GM21390 (cell line): ENCODE data around the gene CIB2.
A peak's percentile ranks its signal among the peaks of the same experiment; 100 is the strongest.

ENCODE experiments used
- ATAC-seq: cut with Tn5 transposase; IDR thresholded peaks from one replicate; pipeline ENCODE4 v1.9.1; 2021; ENCODE audit not compliant: unreplicated experiment

CIB2 gene

DNA sequence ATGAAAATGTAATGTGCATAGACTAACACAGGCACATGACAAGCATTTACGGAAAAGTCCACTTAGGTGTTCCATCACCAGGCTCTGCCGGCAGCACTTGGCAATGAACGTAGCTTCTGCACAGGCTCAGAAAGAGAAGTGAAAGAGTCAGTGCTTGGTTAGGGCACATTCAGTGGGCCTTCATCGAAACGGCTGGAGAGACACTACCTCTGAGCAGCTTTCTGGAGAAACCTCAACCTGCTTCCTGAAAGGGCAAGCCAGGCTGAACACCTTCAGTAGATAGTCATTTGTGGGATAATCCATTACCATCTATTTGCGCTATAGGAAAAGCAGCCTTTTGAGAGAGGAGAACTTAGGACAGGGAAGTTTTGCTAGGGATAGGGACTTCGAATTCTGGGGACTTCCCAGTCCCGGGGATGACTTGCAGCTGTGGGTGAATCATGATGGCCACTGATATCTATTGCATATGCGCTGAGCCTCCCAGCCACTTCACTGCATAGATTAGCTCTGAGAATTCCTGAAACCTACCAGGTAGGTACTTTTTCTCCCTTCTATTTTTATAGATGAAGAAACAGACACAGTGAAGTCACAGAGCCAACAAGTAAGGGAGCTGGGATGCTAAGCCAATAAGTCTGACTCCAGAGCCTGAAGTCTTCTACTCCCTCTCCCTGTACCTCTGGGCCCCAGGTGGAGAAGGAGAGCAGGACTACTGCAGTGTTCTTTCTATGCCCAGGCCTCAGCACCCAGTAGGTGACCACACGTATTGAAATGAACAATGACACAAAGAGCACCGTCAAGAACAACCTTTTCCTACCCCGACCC, 43.1 kb downstream of the CIB2 start:
- peak; percentile 61 for ATAC-seq

DNA sequence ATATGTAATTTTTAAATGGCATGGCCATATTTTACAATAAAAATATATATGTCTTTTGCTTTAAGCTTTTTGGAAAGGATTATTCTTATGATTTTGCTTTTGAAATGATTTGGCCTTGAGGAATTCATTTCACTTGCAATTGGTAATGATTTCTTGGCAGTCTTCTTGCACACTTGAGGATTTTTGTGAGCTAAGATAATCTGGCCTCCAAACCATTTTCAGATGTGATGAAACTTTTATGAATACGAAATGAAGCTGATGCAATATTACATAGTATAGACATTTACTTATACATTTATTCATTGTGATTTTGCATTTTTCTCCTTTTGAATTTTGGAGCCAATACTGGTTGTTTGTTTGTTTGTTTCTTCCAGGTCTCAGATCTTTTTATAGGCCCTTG, 45.3 kb downstream of the CIB2 start:
- no peak for ATAC-seq

DNA sequence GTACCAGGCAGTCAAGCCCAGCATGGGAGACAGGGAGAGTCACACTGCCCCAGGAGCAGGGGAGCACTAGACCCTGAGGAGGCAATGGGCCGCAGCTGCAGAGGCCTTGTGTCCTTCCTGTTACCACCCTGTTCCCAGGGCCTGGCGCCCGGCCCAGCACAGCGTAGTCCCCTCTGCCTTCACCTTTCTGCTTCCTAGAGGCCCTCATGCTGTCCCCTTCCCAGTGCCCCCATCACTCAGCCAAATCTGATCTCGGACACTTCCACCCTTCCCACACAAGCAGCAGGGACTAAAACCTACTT, 46.8 kb downstream of the CIB2 start:
- no peak for ATAC-seq

DNA sequence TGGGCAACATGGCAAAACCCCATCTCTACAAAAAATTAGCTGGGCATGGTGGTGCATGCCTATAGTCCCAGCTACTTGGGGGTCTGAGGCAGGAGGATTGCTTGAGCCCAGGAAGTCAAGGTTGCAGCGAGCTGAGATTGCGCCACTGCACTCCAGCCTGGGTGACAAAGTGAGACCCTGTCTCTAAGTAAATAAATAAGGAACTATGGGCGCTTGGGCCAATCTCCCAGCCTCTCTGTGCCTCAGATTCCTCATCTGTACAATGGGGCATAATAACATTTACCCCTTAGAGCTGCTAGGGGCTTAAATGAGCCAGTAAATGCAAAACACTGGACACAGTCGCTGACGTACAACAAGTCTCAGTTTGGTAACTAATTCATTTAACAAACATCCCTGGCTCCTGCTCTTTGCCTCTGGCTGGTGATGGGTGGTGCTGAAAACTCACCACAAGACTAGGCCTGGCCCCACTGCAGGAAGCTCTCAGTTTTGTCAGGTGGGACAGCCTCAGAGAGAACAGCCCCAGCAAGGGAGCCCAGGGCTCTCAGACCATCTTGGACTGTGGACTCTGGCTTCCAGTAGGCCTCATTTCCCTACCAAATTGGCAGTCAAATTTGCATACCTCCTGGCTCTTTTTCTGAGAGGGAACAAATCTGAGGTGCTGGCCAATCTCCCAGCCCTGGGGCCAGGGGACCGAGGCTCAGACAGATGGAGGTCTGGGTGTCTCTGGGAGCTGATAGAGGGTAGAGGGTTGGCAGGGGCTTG, 47.4 kb downstream of the CIB2 start:
- no peak for ATAC-seq

DNA sequence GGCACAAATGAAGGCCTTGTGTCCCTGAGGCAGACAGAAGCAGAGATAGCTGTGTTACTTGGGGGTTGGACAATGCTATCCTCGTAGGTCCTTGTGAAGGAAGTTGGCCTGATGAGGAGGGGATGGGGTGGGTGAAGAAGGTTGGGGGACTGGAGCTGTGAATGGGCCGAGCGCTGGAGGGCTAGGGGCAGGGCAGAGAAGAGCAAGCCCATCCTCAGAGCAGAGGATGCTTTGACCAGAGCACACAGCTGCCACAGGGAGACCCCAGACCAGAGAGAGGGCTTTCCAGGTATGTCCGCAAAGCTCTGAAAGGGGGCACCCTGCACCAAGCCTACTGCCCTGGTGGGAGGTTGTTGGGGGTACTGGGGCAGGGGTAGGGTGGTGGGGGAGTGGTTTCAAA, 48.1 kb downstream of the CIB2 start:
- ATAC-seq: no peak

DNA sequence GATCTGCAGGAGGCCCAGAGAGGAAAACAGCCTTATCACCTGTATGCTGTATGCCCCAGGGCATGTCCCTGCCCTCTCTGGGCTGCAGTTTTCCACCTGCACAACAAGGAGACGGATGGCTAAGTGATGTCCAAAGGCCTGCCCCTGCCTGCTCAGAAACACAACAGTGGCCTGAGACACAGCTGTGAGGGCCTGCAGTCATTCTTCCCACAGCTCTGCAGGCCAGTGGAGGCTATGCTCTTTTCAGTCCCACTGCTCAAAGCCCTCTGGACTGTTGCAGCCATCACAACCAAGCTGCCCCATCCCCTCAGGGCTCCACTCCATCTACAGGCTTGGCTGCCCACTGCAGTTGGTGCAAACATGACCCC, 48.5 kb downstream of the CIB2 start:
- ATAC-seq: no peak

DNA sequence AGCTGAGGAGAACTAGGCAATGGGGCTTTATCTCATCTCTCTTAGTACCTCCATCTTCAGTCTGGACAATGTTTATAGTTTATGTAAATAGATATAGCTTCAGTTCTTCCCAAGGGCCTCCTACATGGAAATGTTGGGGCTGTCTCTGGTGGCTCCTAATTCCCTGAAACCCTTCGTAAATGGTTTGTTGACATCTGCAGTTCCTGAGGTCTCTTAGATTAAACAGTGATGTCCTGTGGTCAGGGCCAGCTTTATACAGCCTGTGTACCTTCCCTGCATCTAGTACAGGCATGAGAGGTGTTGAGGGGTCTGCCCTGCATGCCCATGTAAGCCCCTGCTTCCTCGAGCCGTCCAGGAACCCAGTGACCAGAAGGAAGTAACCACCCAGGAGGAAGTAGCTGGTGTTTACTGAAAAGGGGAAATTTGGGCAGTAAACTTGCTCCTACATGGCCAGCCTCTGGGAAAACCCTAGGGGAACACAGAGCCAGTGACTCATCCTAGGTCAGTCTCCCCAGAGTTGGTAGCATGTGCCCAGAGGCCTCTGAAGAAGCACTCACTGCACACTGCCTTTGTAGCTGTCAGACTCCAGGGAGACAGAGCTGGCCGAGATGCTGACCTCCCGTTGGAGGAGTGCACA, 49.0 kb downstream of the CIB2 start:
- ATAC-seq: no peak

DNA sequence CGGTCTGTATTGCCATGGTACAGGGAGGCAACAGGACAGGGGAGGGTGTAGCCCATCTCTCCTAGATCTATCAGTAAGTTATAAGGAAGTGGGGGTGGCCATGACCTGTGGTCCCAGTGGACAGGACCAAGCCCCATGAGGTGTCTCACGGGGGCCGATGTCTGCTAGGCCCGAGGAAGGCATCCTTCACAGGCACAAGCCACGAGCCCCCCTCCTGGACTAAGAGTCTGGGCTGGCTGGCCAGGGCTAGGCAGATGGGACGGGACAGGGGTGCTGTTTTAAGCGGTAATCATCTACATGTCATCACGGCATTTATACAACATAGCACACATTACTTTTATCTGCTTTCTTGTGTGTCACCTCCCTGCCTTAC, 51.2 kb downstream of the CIB2 start:
- ATAC-seq: no peak

DNA sequence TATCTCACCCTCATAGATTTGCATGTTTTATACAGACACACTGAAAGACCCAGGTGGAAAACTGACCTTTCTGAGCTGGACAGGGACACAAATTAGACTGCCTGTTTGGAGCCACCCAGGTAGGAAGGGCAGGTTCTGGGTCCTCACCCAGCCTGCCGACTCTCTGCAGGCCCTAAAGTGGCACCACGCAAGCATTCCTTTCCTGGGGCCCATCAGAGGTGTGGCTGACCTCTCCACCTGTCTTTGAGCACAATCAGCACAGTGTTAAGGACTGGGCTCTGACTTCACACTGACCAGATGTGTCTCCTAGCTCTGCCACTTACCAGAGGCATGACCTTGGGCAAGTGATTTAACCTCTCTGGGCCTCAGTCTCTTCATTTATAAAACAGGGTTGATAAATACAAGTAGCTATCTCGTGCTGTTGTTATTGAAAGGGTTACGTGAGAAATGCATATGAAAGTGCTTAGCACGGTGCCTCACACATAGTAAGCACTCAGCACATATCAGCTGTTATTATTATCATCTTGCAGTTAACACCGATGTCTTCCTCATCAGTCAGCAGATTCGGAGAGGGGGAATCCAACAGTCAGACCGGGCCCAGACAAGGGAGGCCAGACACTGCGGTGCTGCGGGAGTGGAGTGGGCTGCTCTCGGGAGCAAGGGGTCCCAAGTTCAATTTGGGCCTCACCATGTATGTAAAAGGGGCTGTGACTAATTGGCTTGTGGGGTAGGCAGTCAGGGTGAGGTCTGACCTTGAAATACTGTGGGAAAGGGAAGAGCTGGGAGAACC, 51.8 kb downstream of the CIB2 start:
- ATAC-seq: no peak

DNA sequence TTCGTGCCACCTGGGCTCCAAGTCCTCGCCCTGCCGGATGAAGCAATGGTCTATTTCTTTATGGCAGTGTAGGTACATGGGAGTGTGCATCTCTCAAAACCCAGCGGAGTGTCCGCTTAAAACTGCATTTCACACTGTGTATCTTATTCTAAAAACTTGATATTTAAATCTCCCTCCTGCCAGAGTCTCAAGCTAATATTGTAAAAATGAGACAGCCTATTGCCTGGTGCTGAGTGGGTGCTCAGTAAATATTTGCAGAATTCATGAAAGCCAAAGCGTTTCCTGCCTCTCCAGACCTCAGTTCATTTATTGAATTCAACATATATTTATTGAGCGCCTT, 53.4 kb downstream of the CIB2 start:
- no peak for ATAC-seq

DNA sequence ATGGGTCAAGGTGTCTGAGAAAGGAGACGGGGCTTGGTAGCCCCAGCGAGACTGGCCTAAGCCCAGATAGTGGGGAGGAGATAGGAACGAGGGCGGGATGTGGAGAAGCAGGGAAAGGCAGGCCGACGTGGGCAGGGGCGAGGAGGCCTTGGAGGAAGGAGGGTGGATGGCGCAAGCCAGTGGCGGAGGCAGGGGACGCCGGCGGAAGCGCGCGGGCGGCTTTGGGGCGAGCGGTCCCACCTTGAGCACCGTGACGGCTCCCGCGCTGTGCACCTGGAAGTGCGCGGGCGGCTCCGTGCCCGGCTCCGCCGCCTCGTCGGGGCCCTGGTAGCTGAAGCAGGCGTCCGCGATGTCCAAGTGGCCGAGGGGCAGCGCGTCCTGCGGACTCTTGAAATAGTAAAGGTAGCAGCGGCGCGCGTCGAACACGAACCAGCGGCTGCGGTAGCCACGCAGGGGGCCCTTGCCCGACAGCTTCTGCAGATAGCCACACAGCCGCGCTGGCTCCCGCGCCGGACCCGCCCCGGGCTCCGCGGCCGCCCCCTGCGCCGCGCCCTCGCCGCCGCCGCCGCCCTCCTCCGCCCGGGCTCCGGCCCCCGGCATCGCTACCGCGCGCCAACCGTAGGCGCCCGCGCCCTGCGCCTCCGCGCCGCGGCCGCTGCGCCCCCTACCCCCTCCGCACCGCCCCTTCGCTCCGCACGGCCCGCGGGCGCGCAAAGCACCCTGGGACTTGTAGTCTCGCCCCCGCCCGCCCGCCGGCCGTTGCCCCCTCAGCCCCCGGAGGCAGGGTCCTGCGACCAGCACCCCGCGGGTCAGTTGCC, 54.0 kb downstream of the CIB2 start, which contains the start of gene TBC1D2B:
Gene TBC1D2B (minus strand): TSS at position 659 of the 818 bp plus-strand sequence. CDS start 59 bp downstream, at position 600.
- peak; percentile 75 for ATAC-seq

DNA sequence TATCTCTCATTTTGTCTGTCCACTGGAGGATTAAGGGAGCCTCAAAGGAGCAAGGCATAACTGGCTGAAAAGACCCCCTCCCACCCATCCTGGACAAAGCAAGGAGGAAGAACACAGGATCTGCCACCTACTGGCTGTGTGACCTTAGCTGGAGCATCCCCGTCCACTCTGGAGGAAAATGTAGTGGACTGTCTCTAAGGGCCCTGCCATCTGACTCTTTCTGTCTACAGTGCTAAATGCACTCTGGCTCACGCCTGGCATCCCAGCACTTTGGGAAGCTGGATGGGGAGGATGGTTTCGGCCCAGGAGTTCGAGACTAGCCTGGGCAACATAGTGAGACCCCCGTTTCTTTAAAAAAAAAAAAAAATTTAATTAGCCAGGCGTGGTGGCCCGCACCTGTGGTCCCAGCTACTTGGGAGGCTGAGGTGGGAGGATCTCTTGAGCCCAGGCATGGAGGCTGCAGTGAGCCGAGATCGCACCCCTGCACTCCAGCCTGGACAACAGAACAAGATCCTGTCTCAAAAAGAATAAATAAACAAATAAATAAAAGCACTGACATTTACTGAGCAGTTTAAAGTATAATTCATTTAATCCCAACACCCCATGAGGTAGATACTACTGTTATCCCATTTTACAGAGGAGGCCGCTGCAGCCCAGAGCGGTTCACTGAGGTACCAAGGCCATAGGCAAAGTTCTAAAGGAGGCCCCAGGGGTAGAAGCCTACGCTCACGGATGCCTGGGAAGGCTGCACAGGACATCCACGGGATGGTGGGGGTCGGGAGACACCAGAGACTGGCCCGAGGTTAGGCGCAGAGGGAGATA, 54.8 kb downstream of the CIB2 start:
- no peak for ATAC-seq

DNA sequence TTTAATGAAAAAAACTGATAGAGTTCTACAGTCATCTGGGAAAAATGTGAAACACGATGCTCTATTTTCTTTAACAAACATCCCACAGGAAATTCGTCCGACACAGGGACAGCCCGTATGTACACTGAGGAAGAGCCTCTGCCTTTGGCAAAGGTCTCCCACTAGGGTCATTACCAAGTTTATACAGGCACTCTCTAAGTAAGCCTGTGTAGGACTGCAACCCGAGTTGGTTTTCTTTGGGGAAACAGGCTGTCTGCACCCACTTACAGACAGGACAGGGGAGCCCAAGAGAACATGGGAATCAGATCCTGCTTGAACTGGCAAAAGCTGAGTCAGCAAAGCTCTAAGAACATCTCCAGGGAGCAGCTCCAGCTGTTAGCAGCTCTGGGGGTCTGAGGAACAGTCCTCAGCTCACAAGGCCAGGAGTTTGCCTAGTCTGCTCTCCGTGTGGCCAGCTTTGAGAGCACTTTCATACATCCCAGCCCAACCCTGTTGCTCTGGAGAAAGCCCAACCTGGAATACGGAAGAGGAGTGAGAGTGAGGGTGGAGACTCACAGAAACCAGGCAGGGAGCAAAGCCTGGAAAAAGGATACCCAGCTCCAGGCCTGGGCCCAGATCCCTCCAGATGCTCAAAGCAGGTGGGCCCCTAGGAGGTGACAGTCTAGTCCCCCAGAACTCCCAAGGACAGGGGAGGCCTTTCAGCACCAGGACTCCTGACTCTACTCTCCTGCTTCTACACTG, 55.6 kb downstream of the CIB2 start:
- no peak for ATAC-seq

DNA sequence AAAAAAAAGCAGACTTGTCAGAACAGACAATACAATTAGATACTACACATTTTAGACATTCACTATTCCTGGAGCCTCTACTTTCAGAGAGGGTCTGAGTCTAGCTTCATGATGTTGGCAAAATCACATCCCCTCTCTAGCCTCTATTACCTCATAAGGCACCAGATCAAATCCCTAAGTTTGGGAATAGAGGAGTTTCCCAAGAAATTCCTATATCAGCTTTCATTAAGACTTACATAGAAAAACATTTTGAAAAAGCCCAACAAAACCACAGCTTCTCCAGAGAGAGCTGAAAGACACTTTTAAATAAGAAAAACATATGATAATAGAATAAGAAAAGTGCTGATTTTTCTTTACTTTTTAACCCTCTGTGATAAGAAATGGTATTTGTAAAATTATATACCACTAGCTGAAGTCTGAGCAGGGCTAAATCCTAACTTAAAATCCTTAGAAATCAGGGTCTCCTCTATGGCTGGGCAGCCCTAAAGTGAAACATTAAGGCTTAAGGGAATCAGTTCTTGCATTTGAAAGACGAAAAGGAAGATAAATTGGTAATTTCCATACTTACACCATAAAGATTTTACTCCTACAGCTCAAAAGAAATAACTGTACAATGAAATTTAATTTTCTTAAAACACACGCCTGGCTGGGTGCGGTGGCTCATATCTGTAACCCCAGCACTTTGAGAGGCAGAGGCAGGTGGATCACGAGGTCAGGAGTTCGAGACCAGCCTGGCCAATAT, 58.0 kb downstream of the CIB2 start:
- ATAC-seq: no peak

DNA sequence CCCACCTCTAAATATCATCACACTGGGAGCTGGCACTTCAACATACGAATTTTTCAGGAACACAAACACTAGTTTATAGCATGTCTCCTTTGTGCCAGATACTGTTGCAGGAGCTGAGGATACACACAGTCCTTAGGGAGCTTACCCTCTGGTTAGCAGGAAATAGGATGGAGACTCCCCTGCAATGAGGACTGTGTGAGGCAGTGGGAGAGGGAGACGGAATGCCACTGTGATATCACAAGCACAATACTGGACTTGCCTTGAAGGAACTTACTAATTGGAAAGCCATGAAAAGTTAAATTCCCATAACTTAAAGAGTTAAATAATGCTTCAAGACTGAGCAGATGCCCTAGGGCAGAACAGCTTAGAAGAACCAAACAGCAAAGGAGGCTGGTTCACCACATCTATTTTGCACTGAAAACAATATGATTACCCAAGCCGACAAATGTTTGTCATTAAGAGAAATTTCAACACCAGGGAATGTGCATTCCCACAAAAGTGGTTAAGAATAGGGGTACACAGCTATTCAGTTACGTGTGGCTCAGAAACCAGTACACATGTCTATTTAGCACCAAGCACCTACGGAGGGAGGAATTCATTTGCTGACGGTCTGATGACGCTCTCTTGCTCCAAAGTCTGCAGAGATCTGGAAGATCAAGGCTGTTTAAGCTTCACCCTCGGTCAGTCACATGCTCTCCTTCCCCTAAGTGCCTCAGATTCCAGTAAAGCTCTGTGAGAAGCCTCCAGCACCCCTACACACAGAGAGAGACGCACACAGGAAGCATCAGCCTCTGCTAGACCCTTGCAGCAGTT, 59.0 kb downstream of the CIB2 start:
- no peak for ATAC-seq

DNA sequence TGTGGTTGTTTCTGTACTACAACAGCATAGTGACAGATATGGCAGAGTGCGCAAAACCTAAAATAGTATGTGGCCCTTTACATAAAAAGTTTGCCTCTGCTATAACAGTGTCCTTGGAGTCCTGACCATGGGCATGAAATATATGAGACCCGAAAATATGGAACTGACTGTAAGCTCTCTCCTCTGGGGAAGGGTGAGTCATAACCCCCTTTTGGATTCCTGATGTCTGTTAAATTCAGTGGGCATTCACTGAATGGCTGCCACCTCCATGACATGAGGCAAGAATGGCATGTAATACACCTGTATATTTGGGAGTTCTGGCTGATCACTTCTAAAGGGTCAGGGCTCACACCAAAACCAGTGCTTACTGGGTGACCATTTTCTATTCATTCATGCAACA, 59.9 kb downstream of the CIB2 start:
- no peak for ATAC-seq

DNA sequence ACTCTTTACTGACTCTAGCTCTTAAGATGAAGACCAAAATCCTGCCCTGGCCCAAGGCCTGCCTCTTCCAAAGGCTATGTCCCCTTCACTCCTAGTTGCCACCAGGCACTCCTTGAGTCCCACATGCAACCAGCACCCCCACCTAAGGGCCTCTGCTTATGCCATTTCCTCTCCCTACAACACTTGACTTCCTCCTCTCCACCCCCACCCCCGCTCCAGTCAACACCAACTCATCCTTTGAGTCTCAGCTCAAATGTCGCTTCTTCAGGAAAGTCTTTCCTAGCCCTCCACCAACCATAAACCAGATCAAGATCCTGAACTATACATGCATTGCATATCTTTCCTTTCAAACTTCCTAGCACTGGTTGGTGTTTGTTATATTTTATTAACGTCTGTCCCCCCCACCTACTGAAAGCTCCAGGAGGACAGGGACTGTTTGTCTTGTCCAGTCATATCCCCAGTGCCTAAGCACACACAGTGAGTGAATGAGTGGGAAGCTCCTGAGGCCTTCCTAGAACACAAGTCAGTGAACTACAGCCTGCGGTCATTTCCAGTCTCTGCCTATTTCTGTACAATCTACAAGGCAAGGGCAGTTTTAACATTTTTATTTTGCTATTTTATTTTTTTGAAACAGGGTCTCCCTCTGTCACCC, 61.1 kb downstream of the CIB2 start:
- ATAC-seq: no peak
